Naive B cell (primary cell): Measurements from ENCODE around the gene ENKUR. TPM values are rescaled to one million over a fixed set of nuclear protein-coding genes. Genes with fewer than 3 reads are reported as not detected.

Source experiments
- ATAC-seq, 2 donors: fragments of 150-1000 bp; cut with Tn5 transposase; 2 replicates each; pipeline ENCODE4 v1.10.0; 2021; ENCODE audit warnings: low read depth in 2 of 2, mild to moderate bottlenecking in 2 of 2, moderate library complexity in 2 of 2
- DNase-seq: peaks from one replicate; pipeline ENCODE4 v3.0.0; 2022
- H3K27ac Mint-ChIP-seq, 6 donors: one replicate each; pipeline ENCODE4 v1.8.0; 2020 to 2022; ENCODE audit warnings: mild to moderate bottlenecking in 6 of 6, mixed read lengths in 6 of 6, moderate library complexity in 5 of 6, inconsistent platforms in 2 of 6
- H3K27me3 Mint-ChIP-seq, 3 donors: one replicate each; pipeline ENCODE4 v1.8.0; 2021 to 2022; ENCODE audit warnings: mixed read lengths in 3 of 3, mild to moderate bottlenecking in 1 of 3
- H3K36me3 Mint-ChIP-seq, 2 donors: one replicate each; pipeline ENCODE4 v1.8.0; 2020 to 2022; ENCODE audit warnings: mixed read lengths in 2 of 2, inconsistent platforms in 1 of 2, mild to moderate bottlenecking in 1 of 2
- H3K4me1 Mint-ChIP-seq, 3 donors: one replicate each; pipeline ENCODE4 v1.8.0; 2020 to 2022; ENCODE audit warnings: mixed read lengths in 3 of 3, inconsistent platforms in 1 of 3, mild to moderate bottlenecking in 1 of 3, moderate library complexity in 1 of 3
- H3K4me3 Mint-ChIP-seq, 8 donors: one replicate each; pipeline ENCODE4 v1.8.0; 2020 to 2022; ENCODE audit warnings: mild to moderate bottlenecking in 8 of 8, mixed read lengths in 8 of 8, moderate library complexity in 8 of 8, inconsistent platforms in 2 of 8
- H3K9me3 Mint-ChIP-seq, 7 donors: one replicate each; pipeline ENCODE4 v1.8.0; 2020 to 2022; ENCODE audit warnings: mixed read lengths in 7 of 7, mild to moderate bottlenecking in 5 of 7, inconsistent platforms in 2 of 7, moderate library complexity in 1 of 7
- polyA plus RNA-seq, 6 donors: library from polyadenylated mRNA; unstranded; fragments of 300-500 nt; fragmentation: Illumina TruSeq; gene quantifications; one replicate each; pipeline ENCODE4 v1.2.3, GENCODE V29; 2021; ENCODE audit warnings: low read depth in 6 of 6

The ENKUR gene, protein sequence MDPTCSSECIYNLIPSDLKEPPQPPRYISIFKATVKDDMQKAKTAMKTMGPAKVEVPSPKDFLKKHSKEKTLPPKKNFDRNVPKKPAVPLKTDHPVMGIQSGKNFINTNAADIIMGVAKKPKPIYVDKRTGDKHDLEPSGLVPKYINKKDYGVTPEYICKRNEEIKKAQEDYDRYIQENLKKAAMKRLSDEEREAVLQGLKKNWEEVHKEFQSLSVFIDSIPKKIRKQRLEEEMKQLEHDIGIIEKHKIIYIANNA
- 1 to 10 TPM in 1 of 6 donors, under 1 TPM in 3, not detected in 2; 0.61 to 3.1 (median 0.70) TPM for polyA plus RNA-seq

GRCh38 chr10:25015828-25016375 is at the start of gene ENKUR:
Gene ENKUR, minus strand, starts transcription at chr10:25016158. Its CDS starts 222 bp downstream, at chr10:25015936.
- ATAC-seq (peak; percentile 65 to 68), DNase-seq (peak; percentile 90)
- H3K4me1 Mint-ChIP-seq, result peaks cover 20 to 26% (median 24%) of the 10 kb centered on the region in 3 donors
- H3K9me3 Mint-ChIP-seq, result peaks cover 0 to 5% (median 0%) of the 10 kb centered on the region in 7 donors
- H3K4me3 Mint-ChIP-seq, result peak within 1 kb of the TSS; percentile 84 to 96 (median 94)
- no peaks in the 10 kb centered on the region for H3K36me3 Mint-ChIP-seq
- peak within 1 kb of the TSS; percentile 94 to 100 (median 99) for H3K27ac Mint-ChIP-seq
- H3K27me3 Mint-ChIP-seq, result no peaks in the 10 kb centered on the region

DNA sequence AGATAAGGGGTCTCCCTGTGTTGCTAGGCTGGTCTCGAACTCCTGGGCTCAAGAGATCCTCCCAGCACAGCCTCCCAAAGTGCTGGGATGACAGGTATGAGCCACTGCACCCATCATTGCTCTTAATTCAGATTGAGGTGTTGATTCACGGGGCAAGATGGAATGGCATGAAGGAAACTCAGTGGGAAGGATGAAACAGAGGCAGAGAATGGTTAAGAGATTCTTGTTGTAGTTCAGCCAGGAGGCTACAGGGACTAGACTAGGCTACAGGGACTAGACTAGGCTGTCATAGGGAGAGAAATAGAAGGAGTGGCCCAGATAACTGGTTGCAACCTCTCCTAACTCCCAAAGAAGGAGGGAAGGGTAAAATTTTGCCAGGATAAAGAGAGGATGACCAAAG is 48.4 kb upstream of the ENKUR start:
- DNase-seq (no peak), ATAC-seq (no peak)
- Mint-ChIP-seq H3K27me3 (peaks cover 21 to 54% (median 44%) of the 10 kb centered on the region in 3 donors), H3K9me3 (no peaks in the 10 kb centered on the region), H3K36me3 (no peaks in the 10 kb centered on the region), H3K27ac (no peak overlapping the region), H3K4me3 (no peak overlapping the region), H3K4me1 (peaks cover 4 to 5% (median 5%) of the 10 kb centered on the region in 3 donors)

GRCh38 chr10:25063644-25064043 is 47.7 kb upstream of the ENKUR start:
- no peak for DNase-seq
- no peak for ATAC-seq
- Mint-ChIP-seq H3K9me3 (no peaks in the 10 kb centered on the region), H3K4me1 (peaks cover 4 to 5% (median 5%) of the 10 kb centered on the region in 3 donors), H3K4me3 (no peak overlapping the region), H3K36me3 (no peaks in the 10 kb centered on the region), H3K27me3 (peaks cover 19 to 54% (median 37%) of the 10 kb centered on the region in 3 donors), H3K27ac (no peak overlapping the region)

- ATAC-seq (no peak), DNase-seq (no peak)
- H3K27me3 Mint-ChIP-seq, result peaks cover 15 to 54% (median 32%) of the 10 kb centered on the region in 3 donors
- peaks cover 0 to under 1% (median 0%) of the 10 kb centered on the region in 7 donors for H3K9me3 Mint-ChIP-seq
- peaks cover 4 to 5% (median 5%) of the 10 kb centered on the region in 3 donors for H3K4me1 Mint-ChIP-seq
- no peaks in the 10 kb centered on the region for H3K36me3 Mint-ChIP-seq
- H3K27ac Mint-ChIP-seq, result no peak overlapping the region
- H3K4me3 Mint-ChIP-seq, result no peak overlapping the region
Measured at GRCh38 chr10:25063157-25063556, 47.2 kb upstream of the ENKUR start.

- peaks cover 15 to 42% (median 27%) of the 10 kb centered on the region in 3 donors for H3K27me3 Mint-ChIP-seq
- peaks cover 0 to 3% (median 0%) of the 10 kb centered on the region in 7 donors for H3K9me3 Mint-ChIP-seq
- no peak overlapping the region for H3K4me3 Mint-ChIP-seq
- no peak overlapping the region for H3K27ac Mint-ChIP-seq
- no peak for DNase-seq
- H3K4me1 Mint-ChIP-seq, result peaks cover 4 to 5% (median 5%) of the 10 kb centered on the region in 3 donors
- H3K36me3 Mint-ChIP-seq, result no peaks in the 10 kb centered on the region
- ATAC-seq, result no peak
Measured at GRCh38 chr10:25061711-25062449, 45.9 kb upstream of the ENKUR start.

GRCh38 chr10:25061125-25061524 is 45.2 kb upstream of the ENKUR start:
- Mint-ChIP-seq H3K27me3 (peaks cover 15 to 40% (median 27%) of the 10 kb centered on the region in 3 donors), H3K4me1 (peaks cover 4 to 5% (median 5%) of the 10 kb centered on the region in 3 donors), H3K4me3 (no peak overlapping the region), H3K36me3 (no peaks in the 10 kb centered on the region), H3K9me3 (peaks cover 0 to 3% (median 0%) of the 10 kb centered on the region in 7 donors), H3K27ac (no peak overlapping the region)
- no peak for ATAC-seq
- no peak for DNase-seq

- Mint-ChIP-seq H3K27me3 (peaks cover 9 to 47% (median 18%) of the 10 kb centered on the region in 3 donors), H3K36me3 (no peaks in the 10 kb centered on the region), H3K4me3 (no peak overlapping the region), H3K27ac (no peak overlapping the region), H3K4me1 (peaks cover 4 to 5% (median 5%) of the 10 kb centered on the region in 3 donors), H3K9me3 (peaks cover 0 to 3% (median 0%) of the 10 kb centered on the region in 7 donors)
- ATAC-seq (no peak), DNase-seq (no peak)
Measured at GRCh38 chr10:25059990-25060389, 44.0 kb upstream of the ENKUR start.

- Mint-ChIP-seq H3K36me3 (no peaks in the 10 kb centered on the region), H3K4me1 (peaks cover 0 to 5% (median 5%) of the 10 kb centered on the region in 3 donors), H3K9me3 (peaks cover 0 to 3% (median 0%) of the 10 kb centered on the region in 7 donors), H3K27me3 (peaks cover 0 to 29% (median 6%) of the 10 kb centered on the region in 3 donors), H3K4me3 (no peak overlapping the region), H3K27ac (no peak overlapping the region)
- ATAC-seq (no peak), DNase-seq (no peak)
Measured at GRCh38 chr10:25057886-25058285, 41.9 kb upstream of the ENKUR start.

- H3K4me3 Mint-ChIP-seq, result no peak overlapping the region
- peaks cover 0 to 3% (median 0%) of the 10 kb centered on the region in 7 donors for H3K9me3 Mint-ChIP-seq
- H3K36me3 Mint-ChIP-seq, result no peaks in the 10 kb centered on the region
- DNase-seq (no peak), ATAC-seq (no peak)
- no peak overlapping the region for H3K27ac Mint-ChIP-seq
- no peaks in the 10 kb centered on the region for H3K4me1 Mint-ChIP-seq
- H3K27me3 Mint-ChIP-seq, result peaks cover 0 to 21% (median 0%) of the 10 kb centered on the region in 3 donors
Measured at GRCh38 chr10:25056726-25057125, 40.8 kb upstream of the ENKUR start.

DNA sequence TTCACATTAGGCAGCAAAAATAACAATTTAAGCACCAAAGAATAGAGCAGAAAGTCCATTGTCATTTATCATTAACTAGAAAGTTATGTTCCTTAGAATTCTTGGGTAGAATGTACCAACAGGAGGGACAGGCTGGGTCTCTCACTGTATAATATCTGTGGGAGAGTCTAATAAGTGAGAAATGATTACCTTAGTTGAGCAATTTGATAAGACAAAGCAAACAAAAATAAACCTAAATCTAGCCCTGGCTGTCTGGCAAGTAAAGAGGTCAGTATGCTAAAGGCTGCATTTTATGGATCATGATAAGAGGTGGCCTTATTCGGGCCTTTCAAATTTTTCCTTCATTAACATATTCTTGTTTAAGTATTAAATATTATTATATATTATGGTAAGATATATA is 36.1 kb upstream of the ENKUR start:
- DNase-seq, result no peak
- no peak overlapping the region for H3K4me3 Mint-ChIP-seq
- no peaks in the 10 kb centered on the region for H3K4me1 Mint-ChIP-seq
- H3K36me3 Mint-ChIP-seq, result no peaks in the 10 kb centered on the region
- no peak for ATAC-seq
- H3K27ac Mint-ChIP-seq, result no peak overlapping the region
- H3K9me3 Mint-ChIP-seq, result no peaks in the 10 kb centered on the region
- H3K27me3 Mint-ChIP-seq, result peaks cover 0 to 36% (median 24%) of the 10 kb centered on the region in 3 donors

DNA sequence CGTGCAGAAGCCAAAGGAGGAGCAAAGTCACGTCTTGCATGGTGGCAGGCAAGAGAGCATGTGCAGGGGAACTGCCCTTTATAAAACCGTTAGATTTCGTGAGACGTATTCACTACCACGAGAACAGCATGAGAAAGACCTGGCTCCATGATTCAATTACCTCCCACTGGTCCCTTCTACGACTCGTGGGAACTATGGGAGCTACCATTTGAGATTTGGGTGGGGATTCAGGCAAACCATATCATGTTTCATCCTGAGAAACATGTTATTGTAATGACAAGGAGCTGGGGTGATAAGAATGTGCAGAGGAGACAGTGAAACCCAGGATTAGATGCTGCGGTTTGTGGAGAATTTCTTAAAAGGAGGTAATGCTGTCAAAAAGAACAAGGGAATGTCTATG is 34.4 kb upstream of the ENKUR start:
- no peaks in the 10 kb centered on the region for H3K9me3 Mint-ChIP-seq
- no peak overlapping the region for H3K4me3 Mint-ChIP-seq
- H3K4me1 Mint-ChIP-seq, result no peaks in the 10 kb centered on the region
- no peaks in the 10 kb centered on the region for H3K36me3 Mint-ChIP-seq
- H3K27ac Mint-ChIP-seq, result no peak overlapping the region
- peaks cover 0 to 29% (median 24%) of the 10 kb centered on the region in 3 donors for H3K27me3 Mint-ChIP-seq
- DNase-seq, result no peak
- no peak for ATAC-seq

DNA sequence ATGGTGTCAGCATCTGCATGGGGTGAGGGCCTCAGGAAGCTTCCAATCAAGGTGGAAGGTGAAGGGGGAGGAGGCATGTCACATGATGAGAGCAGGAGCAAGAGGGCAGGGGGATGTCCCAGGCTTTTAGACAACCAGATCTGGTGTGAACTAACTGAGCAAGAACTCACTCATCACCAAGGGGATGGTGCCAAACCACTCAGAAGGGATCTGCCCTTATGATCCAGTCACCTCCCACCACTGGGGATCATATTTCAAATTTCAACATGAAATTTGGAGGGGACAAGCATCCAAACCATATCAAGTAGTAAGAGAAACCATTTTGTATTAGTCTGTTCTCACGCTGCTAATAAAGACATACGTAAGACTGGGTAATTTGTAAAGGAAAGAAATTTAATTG is 34.0 kb upstream of the ENKUR start:
- Mint-ChIP-seq H3K27me3 (peaks cover under 1 to 30% (median 24%) of the 10 kb centered on the region in 3 donors), H3K27ac (no peak overlapping the region), H3K9me3 (no peaks in the 10 kb centered on the region), H3K4me1 (no peaks in the 10 kb centered on the region), H3K36me3 (no peaks in the 10 kb centered on the region), H3K4me3 (no peak overlapping the region)
- DNase-seq, result no peak
- ATAC-seq, result no peak

DNA sequence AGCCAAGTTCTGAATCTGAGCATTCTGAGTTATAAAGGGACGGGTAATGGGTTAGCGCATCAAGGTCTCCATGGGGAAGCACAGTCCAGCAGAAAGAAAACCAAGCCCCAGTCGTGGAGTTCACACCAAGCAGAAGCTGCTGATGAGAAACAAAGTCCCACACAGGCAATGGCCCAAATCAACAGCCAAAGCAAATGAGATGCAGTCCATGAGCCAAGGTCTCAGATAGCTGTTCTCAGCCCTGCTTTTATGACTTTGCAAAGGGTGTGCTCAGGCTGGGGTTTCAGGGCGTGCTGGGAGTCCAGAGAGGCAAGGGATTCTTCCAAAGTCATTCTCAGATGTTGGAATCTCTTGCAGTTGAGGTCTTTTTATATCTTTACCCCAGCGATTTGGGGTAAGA is 32.5 kb upstream of the ENKUR start:
- Mint-ChIP-seq H3K4me1 (no peaks in the 10 kb centered on the region), H3K36me3 (peaks cover 0 to 4% of the 10 kb centered on the region in 2 donors), H3K27ac (no peak overlapping the region), H3K4me3 (no peak overlapping the region), H3K9me3 (no peaks in the 10 kb centered on the region), H3K27me3 (peaks cover 5 to 37% (median 24%) of the 10 kb centered on the region in 3 donors)
- ATAC-seq (no peak), DNase-seq (no peak)
